DOHH2 (cell line): Measurements from ENCODE around the gene MAN2B2.

Experiments
- CTCF ChIP-seq: fragments of 200-600 bp; sonication (generic); IDR thresholded peaks from one replicate; pipeline ENCODE4 v1.5.1; 2014; ENCODE audit warnings: antibody characterized with exemption, mild to moderate bottlenecking, low read depth, low read length; ENCODE audit not compliant: poor library complexity, severe bottlenecking
- EZH2phosphoT487 ChIP-seq: fragments of 200-600 bp; sonication (generic); IDR thresholded peaks from 2 replicates; pipeline ENCODE4 v1.6.1; 2017; ENCODE audit warnings: borderline replicate concordance, mild to moderate bottlenecking, antibody characterized with exemption, low read length, moderate library complexity, mixed read lengths

- TF ChIP-seq EZH2phosphoT487 (no peak), CTCF (no peak)
Measured at GRCh38 chr4:6620296-6620695, 45.3 kb downstream of the MAN2B2 start.
